GDM1 (cell line): Measurements from ENCODE around the gene THSD7B.

Experiments used
- DNase-seq: peaks from one replicate; lab custom pipeline; 2025; lab: John Stamatoyannopoulos, UW

The THSD7B gene

GRCh38 chr2:137387044-137387443, 621.7 kb downstream of the THSD7B start:
- DNase-seq: no peak

- DNase-seq: no peak
These were observed 640.2 kb downstream of the THSD7B start for GRCh38 chr2:137405496-137405895.

- DNase-seq: no peak
These were observed 646.2 kb downstream of the THSD7B start for GRCh38 chr2:137411585-137411984.

GRCh38 chr2:137420744-137421143, 655.4 kb downstream of the THSD7B start:
- DNase-seq: no peak

GRCh38 chr2:137435162-137435561, 669.8 kb downstream of the THSD7B start:
- DNase-seq: no peak

- DNase-seq: no peak
These were observed 672.0 kb downstream of the THSD7B start for GRCh38 chr2:137437386-137437785.

- DNase-seq: no peak
These were observed 679.6 kb downstream of the THSD7B start for GRCh38 chr2:137444970-137445369.

- no peak for DNase-seq
These were observed 684.1 kb downstream of the THSD7B start for GRCh38 chr2:137449454-137449853.

- no peak for DNase-seq
These were observed 689.5 kb downstream of the THSD7B start for GRCh38 chr2:137454886-137455285.

- peak; percentile 7 for DNase-seq
These were observed 702.0 kb downstream of the THSD7B start for GRCh38 chr2:137467246-137467862.

GRCh38 chr2:137493261-137493660, 727.9 kb downstream of the THSD7B start:
- no peak for DNase-seq

- DNase-seq: no peak
These were observed 735.3 kb downstream of the THSD7B start for GRCh38 chr2:137500599-137500998.

GRCh38 chr2:137507237-137507636, 741.9 kb downstream of the THSD7B start:
- DNase-seq: no peak

- DNase-seq: no peak
These were observed 743.5 kb downstream of the THSD7B start for GRCh38 chr2:137508739-137509384.

GRCh38 chr2:137511526-137511925, 746.2 kb downstream of the THSD7B start:
- no peak for DNase-seq

GRCh38 chr2:137521653-137522619, 756.6 kb downstream of the THSD7B start:
- DNase-seq: no peak

GRCh38 chr2:137522620-137523011, 757.3 kb downstream of the THSD7B start:
- DNase-seq: no peak

- DNase-seq: no peak
These were observed 758.6 kb downstream of the THSD7B start for GRCh38 chr2:137523931-137524330.

GRCh38 chr2:137525132-137525531, 759.8 kb downstream of the THSD7B start:
- no peak for DNase-seq

- DNase-seq: no peak
These were observed 760.4 kb downstream of the THSD7B start for GRCh38 chr2:137525641-137526190.

- no peak for DNase-seq
These were observed 770.6 kb downstream of the THSD7B start for GRCh38 chr2:137535897-137536296.

GRCh38 chr2:137539336-137539735, 774.0 kb downstream of the THSD7B start:
- no peak for DNase-seq
